C4-2B (cell line): ENCODE measurements around the gene AGTRAP.

Source experiments
- ZFX ChIP-seq: fragments of 450-650 bp; IDR thresholded peaks from 2 replicates; pipeline ENCODE4 v1.6.1; 2017
- TF ChIP-seq, protein P1 (sequence below): fragments of 450-650 bp; conservative IDR thresholded peaks from 2 replicates; pipeline ENCODE4 v1.5.1; 2017; ENCODE audit warnings: mild to moderate bottlenecking

GRCh38 chr1:11748294-11749202 lies 12.6 kb downstream of the AGTRAP start:
- TF ChIP-seq, protein P1, sequence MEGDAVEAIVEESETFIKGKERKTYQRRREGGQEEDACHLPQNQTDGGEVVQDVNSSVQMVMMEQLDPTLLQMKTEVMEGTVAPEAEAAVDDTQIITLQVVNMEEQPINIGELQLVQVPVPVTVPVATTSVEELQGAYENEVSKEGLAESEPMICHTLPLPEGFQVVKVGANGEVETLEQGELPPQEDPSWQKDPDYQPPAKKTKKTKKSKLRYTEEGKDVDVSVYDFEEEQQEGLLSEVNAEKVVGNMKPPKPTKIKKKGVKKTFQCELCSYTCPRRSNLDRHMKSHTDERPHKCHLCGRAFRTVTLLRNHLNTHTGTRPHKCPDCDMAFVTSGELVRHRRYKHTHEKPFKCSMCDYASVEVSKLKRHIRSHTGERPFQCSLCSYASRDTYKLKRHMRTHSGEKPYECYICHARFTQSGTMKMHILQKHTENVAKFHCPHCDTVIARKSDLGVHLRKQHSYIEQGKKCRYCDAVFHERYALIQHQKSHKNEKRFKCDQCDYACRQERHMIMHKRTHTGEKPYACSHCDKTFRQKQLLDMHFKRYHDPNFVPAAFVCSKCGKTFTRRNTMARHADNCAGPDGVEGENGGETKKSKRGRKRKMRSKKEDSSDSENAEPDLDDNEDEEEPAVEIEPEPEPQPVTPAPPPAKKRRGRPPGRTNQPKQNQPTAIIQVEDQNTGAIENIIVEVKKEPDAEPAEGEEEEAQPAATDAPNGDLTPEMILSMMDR: no peak
- no peak for TF ChIP-seq ZFX
